Stimulated activated CD4-positive, alpha-beta T cell treated with anti-CD3 and anti-CD28 coated beads, Interleukin-1b, Interleukin-23, amount 100 ng/mL, for 1 hour (primary cell): ENCODE results near the gene FAM222A.
A peak's percentile ranks its signal among the peaks of the same experiment; 100 is the strongest.

Experiments
- DNase-seq, 2 donors: peaks; one replicate each; pipeline ENCODE4 v3.0.0-alpha.2; 2020; ENCODE audit warnings: low read depth in 2 of 2

The FAM222A gene

DNA sequence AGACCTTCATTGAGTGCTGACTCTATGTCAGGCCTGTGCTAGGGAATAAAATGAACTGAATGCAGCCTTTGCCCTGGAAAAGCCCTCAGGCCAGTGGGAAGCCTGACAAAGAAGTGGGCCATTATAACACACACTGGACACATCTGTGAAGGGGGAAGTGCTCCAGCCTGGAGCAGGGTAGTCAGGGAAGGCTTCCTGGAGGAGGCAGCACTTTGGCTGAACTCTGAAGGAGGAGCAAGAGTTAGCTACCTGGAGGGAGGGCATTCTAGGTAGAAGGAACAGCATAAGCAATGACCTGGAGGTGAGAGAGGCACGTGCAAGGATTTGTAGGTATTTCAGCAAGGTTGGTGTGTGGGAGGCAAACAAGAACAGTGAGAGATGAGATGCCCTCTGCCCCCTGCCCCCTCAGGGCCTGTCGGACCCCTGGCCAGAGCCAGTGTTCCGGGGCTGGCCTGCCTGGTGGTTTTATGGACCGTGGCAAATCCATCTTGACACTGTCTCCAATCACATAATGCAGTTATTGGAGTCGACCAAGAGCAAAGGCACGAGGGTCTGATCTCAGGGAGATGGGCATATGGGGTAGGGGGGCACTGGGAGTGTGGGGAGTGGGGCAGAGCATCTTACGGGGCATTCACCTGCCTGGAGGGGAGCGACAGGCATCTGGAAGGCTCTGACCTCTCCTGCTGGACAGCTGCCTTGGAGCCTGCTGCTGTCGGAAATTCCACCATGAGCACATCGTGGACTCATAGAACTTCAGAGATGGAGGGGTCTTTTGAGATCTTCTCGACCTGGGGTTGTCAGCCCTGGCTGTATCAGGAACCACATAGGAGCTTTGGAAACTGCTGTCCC lies 2.7 kb upstream of the FAM222A start:
- no peak for DNase-seq

GRCh38 chr12:109711596-109712461 lies 1.8 kb upstream of the FAM222A start:
- DNase-seq, result no peak

DNA sequence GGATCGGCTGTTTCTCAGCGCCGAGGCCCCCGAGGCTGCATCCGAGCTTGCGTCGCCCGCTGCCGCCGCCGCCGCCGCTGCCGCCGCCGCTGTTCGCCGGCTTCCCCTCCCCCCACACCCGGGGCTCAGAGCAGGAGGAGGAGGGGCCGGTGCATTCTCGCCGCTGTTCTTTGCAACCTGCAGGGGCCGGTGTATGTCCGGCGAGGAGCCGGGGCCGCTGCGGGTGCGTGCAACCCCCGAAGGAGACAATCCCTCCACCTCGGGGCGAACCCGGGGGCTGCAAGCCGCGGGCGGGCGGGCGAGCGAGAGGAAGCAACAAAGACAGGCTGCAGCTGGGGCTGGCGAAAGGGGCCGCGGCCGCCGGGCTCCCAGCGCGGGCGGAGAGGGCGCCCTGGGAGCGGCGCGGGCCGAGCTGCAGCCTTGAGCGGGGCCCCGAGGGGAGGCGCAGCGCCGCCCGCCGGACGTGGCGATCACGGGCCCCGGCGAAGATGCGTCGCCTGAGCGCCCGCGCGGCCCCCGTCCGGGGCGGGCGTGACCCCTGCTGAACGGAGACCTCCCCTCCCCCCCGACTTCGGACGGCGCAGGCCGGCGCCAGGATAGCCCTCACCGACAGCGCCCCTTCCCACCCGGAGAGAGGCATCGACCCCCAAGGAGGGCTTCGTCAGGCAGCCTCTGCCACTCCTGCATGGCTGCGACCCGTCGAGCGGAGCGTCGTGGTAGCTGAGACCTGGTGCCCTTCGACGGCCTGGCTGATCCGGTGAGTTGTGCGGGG lies 702 bp downstream of the FAM222A start:
- DNase-seq, result peak in 1 of 2 donors; percentile 42

- no peak for DNase-seq
Measured at GRCh38 chr12:109714913-109715244, 1.3 kb downstream of the FAM222A start.

DNA sequence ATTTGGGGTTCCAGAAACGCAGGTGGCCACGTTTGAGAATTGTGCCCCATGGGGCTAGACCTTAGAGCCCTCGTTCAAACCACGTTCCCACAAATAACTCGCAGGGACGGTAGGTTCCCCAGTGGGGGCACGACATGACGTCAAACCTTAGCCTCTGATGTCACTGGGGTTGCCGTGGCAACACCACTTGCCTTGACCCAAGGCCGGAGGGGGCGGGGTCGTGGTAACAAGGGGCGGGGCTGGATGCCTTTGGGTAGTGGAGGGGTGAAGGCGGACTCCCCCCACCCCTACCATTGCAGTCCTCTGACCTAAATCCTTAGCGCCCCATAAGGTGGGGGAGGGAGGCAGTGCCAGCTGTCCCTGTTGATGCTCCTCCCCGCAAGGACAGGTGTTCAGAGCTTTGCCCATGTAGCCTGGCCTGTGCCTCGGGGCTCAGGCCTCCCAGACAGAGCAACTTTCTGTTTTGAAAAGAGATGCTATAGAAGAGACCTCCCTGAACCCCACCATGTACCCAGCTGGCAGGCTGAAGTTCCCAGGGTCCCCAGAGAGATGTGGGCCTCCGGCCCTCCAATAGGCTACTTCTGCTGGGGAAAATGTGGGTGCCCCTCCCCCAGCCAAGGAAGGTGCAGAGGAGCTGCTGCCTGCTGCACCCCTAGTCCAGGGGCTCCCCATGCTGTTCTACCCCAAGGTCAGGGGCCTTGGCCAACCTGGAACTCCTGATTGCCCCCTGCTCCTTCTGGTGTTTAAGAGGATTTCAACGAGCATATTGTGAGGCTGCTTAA lies 1.9 kb downstream of the FAM222A start:
- DNase-seq, result no peak

DNA sequence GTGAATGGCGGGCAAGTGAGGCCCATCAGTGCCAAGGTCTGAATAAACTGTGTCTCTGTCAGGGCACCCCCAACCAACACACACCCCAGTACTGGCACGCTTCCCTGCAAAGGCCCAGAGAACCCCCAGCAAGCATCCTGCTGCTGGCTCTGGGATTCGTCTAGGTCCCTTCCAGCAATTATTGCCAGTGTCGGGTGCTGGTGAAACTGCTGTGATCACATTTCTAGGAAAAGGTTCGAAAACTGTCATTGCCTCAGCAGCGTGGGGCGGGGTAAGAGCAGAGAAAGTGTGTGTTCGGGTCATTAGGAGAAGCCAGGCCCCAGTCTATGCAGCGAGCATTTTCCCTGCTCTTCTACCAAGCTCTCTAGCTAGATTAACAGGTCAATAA lies 2.5 kb downstream of the FAM222A start:
- DNase-seq, result no peak

GRCh38 chr12:109716512-109717389 lies 3.1 kb downstream of the FAM222A start:
- no peak for DNase-seq

DNA sequence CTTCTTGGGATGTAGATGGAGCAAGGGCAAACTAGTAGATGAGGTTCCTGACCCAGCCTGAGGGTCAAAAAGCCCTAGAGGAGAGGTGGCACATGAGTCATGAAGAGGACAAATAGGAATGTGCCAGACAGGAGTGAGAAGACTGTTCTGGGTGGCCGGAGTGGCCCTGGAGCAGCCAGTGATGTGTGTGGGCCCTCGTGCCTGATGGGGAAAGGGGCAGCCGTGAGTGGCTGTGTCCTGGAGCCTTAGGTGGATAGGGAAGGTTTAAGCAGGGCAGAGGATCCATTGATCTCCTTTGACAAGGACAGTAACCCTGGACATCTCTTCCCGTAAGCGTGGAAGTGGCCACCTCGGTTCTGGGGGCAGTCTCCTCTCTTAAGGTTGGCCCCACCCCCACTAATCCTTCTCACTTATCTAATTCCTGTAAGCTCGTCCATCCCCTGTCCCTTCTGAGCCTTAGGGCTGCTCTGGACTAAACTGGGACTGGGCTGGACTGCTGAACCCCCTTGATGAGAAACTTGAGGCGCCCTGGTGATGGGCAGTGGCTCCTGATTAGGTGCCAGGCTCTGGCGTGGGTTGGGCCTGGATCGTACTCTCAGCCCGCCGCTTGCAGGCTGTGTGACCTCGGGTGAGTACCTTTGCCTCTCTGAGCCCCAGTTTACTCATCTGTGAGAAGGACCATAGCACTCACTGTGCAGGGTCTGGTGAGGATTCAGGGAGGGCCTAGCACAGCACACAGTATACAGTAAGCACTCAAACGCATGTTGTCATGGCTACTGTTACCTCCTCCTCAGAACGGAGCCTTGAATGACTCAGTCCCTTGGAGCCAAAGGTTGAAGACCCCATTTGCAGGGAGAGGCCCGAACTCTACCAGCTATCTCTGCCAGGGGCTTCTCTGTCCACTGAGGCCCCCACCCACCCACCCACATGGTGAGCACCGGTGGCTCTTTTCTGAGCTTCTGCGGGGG lies 4.0 kb downstream of the FAM222A start:
- no peak for DNase-seq

DNA sequence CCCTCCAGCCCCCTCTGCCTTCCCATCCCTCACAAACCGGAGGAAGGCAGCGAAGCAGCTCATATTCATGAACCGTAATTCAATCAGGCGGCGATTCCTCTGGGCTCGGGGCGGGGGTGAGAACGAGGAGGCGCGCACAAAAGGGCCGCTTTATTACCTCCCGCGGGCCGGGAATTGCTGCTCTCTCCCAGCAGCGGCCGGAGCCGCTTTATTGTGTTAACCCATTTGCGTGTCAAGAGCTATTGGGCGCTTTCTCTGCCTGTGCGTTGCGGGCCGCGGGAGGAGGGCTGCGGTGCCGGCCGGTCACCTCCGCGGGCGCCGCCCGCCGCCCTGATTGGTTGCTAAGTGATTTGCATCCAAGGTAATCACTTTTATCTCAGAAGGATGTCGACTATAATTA lies 4.8 kb downstream of the FAM222A start:
- DNase-seq, result no peak

DNA sequence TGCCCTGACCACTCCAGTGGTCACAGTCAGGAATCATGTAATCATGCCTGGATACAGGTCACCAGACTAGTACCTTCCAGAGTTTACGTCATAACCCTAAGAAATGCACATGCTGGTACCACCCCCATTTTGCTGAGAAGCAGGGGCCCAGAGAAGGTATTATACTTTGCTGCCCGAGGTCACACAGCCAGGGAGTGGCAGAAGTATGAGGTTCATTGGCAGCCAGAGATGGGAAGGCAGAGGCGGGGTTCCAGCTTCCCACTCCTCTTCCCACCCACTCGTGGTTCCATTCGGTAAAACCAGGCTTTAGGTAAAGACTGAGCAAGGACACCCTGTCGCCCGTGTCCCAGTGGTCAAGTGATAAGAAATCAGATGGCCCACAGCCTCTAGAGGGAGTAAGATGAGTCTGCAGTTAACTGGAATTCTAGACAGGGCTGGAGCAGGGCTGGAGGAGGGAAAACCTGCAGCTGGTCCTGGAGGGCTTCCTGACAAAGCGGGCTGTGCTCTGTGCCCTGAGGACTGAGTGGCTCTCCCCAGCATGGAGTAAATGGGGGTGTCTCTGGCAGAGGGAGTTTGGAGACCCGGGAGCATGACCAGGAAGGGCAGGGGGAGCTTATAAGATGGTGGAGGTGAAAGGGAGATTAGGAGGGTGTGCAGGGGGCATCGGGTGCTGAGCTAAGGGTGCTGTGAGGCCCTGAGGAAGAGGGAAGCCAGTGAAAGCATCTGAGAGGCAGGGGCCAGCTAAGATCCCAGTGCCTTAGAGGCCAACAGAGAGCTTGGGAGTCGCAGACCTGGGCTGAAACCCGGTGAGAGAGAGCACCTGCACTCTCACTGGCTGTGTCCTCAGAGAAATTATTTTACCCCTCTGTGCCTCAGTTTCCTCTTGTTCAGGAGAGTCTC lies 5.7 kb downstream of the FAM222A start:
- no peak for DNase-seq

DNA sequence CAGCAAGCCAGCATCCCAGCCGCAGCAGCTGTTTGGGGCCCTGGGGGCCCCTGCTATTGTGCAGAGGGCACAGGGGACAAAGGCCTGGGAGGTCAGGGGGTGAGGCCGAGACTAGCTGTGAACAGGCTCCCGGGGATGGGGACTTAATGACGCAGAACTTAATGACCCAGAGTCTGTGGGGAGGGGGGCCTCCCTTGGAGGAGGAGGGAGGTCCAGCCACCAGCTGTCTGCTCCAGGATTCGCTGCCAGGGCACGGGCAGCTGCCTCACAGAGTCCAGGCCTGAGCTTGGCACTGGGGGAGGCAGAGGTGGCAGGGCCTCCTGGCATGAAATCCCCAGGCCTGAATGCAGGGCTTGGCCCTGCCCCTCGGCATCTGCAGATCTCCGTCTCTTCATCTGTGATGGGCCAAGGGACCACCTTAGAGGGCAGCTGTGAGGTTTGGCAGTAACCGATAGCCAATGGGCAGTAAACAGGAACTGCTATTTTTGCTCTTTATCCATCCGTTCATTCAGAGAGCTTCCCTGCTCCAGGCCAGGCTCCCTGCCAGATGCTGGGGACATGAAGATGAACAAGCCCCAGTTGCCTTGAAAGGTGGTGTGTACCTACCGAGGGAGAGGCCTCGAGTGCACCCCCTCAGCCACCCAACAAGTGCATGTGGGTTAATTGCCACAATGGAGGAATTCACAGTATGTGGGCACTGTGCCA lies 6.7 kb downstream of the FAM222A start:
- no peak for DNase-seq

GRCh38 chr12:109720857-109721189 lies 7.2 kb downstream of the FAM222A start:
- no peak for DNase-seq

GRCh38 chr12:109721276-109721675 lies 7.7 kb downstream of the FAM222A start:
- DNase-seq, result no peak

DNA sequence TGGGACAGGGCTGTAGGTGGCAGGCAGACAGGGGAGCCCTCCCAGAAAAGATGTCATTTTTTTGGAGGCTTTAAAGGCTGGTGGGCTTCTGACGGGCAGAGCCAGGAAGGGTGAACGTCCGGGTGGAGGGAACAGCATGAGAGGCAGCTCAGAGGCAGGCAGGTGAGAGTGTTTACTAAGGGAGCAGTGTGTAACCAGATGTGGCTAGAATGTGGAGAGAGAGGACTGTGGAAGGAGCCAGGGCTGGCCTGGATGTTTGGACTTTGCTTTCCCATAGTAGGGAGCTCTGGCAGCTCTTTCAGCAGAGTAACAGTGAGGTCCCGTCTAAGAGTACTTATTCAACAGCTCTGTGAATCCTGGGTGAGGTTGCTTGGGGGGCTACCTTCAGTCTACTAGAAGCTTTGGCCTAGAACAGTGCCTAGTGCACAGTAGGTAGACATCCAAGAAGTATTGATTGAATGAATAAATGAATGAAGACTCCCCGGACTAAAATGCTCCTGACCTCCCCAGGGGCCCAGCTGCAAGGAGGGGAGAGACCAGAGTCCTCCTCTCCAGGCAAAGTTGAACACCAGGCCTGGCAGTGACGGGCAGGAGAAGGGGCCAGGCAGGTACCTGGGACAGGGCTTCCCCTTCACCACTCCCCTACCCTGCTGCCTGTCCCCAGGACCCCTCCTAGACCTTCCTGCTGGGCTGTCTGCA lies 8.5 kb downstream of the FAM222A start:
- DNase-seq, result no peak

DNA sequence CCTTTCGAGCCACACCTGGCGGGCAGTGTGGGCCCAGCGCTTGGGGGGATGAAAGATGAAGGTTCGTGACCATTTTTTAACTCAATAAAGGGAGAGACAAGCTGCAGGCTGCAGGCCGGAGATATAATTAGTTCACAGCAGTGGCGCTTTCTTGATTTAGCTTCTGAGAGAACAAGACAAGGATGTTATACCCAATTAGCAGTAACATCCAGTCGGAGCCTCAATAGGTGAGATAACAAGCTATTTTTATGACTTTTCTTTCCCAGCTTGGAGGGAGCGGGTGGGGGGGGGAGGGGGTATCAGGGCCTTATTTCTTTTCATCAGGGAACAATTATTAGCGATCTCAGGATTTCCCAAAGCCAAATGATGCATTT lies 9.1 kb downstream of the FAM222A start:
- DNase-seq, result no peak

GRCh38 chr12:109723311-109723881 lies 9.8 kb downstream of the FAM222A start:
- no peak for DNase-seq
